Body of pancreas (tissue), 4 donors: ENCODE measurements around the gene OCRL. TPM values are rescaled to one million over a fixed set of nuclear protein-coding genes. Genes with fewer than 3 reads are reported as not detected.
"Not testable (repeated sequence)": the region's sequence is repeated elsewhere in the genome, so short reads cannot be mapped to it uniquely, and the experiment has no call there.

Source experiments
- ATAC-seq: fragments of 150-250 bp; one replicate; pipeline ENCODE4 v1.9.1; 2016
- DNase-seq, 4 donors: peaks; one replicate each; pipeline ENCODE4 v3.0.0-alpha.2; 2019
- H3K27ac ChIP-seq, 4 donors: fragments of 200-600 bp; sonication (generic); 1 replicate in 3 of 4; 2 replicates in 1 of 4; pipeline versions ENCODE4 v1.5.1 to v1.6.1; 2016 to 2019; ENCODE audit warnings: mild to moderate bottlenecking in 1 of 4, mixed read lengths in 1 of 4, moderate library complexity in 1 of 4
- H3K27me3 ChIP-seq, 2 donors: fragments of 200-600 bp; sonication (generic); one replicate each; pipeline ENCODE4 v1.6.0; 2016; ENCODE audit warnings: mild to moderate bottlenecking in 1 of 2
- H3K36me3 ChIP-seq, 2 donors: fragments of 200-600 bp; sonication (generic); replicated peaks in 1 of 2; 2 replicates each; pipeline ENCODE4 v1.5.1; 2016; ENCODE audit warnings: low read depth in 2 of 2; ENCODE audit not compliant: insufficient read depth in 1 of 2
- H3K4me1 ChIP-seq: fragments of 200-600 bp; sonication (generic); one replicate; pipeline ENCODE4 v1.6.0; 2016
- H3K4me3 ChIP-seq, 2 donors: fragments of 200-600 bp; sonication (generic); 1 replicate in 1 of 2; 2 replicates in 1 of 2; pipeline ENCODE4 v1.5.1; 2016 to 2019
- H3K9me3 ChIP-seq, 3 donors: fragments of 200-600 bp; sonication (generic); 1 replicate in 2 of 3; 2 replicates in 1 of 3; pipeline ENCODE4 v1.5.1; 2016
- POLR2A ChIP-seq, 3 donors: fragments of 450-650 bp; IDR thresholded peaks; one replicate each; pipeline ENCODE4 v1.6.1; 2016; ENCODE audit warnings: antibody characterized with exemption in 3 of 3, mild to moderate bottlenecking in 2 of 3
- WGBS, 2 donors: methylation state at CpG; one replicate each; pipeline ENCODE4 v1.1.5; 2017; 5-methylcytosine and 5-hydroxymethylcytosine counted together
- intact Hi-C: fragments of 100-400 bp; cut with DNase I; formaldehyde crosslinking; loops from one replicate; pipeline ENCODE4 v1.15.1; 2023
- total RNA-seq, 2 donors: library from RNA; depleted of rRNA; stranded (reverse); fragments of >200 nt; gene quantifications; one replicate each; pipeline ENCODE4 v1.1.0, GENCODE V29; 2016
- TF ChIP-seq, protein P1 (sequence below), 7 experiments: fragments of 450-650 bp in 4 of 7; fragments of 200-600 bp in 3 of 7; sonication (generic) in 3 of 7; IDR thresholded peaks; one replicate each; pipeline ENCODE4 v1.5.1; 2016 to 2019; ENCODE audit warnings: antibody characterized with exemption in 7 of 7

OCRL gene
- total RNA-seq, 2 donors from 2014 or later, result 7.3 to 9.1 TPM

DNA sequence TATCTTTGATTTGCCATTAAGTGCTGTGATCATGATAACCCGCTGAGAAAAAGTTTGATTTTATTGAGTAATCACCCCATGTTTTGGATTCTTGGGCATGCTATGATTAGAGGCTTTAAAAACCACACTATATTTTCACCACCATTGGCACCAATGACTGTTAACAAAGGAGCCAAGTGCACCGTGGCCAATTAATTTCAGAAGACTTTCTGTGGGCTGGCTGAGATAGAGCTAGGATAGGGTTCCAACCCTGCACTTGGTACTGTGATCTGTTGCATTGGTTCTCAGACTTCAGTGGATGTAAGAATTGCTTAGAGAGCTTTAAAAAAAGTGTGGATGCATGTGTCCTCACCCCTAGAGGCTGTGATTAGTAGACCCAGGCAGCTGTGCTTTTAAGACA is 32.4 kb downstream of the OCRL start:
- H3K4me1 ChIP-seq, result no peaks in the 10 kb centered on the region
- DNase-seq (no peak), ATAC-seq (no peak)
- 82 to 87% methylated on average over 2 of the region's 2 CpGs for WGBS, 2 donors
- peaks cover 0 to 7% of the 10 kb centered on the region in 2 donors for H3K36me3 ChIP-seq
- H3K4me3 ChIP-seq, result no peak overlapping the region
- no peaks in the 10 kb centered on the region for H3K9me3 ChIP-seq
- no peak for TF ChIP-seq POLR2A (IDR thresholded peaks at IDR 0.05)
- TF ChIP-seq, protein P1, sequence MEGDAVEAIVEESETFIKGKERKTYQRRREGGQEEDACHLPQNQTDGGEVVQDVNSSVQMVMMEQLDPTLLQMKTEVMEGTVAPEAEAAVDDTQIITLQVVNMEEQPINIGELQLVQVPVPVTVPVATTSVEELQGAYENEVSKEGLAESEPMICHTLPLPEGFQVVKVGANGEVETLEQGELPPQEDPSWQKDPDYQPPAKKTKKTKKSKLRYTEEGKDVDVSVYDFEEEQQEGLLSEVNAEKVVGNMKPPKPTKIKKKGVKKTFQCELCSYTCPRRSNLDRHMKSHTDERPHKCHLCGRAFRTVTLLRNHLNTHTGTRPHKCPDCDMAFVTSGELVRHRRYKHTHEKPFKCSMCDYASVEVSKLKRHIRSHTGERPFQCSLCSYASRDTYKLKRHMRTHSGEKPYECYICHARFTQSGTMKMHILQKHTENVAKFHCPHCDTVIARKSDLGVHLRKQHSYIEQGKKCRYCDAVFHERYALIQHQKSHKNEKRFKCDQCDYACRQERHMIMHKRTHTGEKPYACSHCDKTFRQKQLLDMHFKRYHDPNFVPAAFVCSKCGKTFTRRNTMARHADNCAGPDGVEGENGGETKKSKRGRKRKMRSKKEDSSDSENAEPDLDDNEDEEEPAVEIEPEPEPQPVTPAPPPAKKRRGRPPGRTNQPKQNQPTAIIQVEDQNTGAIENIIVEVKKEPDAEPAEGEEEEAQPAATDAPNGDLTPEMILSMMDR (IDR thresholded peaks at IDR 0.05), result no peak
- intact Hi-C loops, result no loop called here
- no peaks in the 10 kb centered on the region for H3K27me3 ChIP-seq
- H3K27ac ChIP-seq, result no peak overlapping the region

DNA sequence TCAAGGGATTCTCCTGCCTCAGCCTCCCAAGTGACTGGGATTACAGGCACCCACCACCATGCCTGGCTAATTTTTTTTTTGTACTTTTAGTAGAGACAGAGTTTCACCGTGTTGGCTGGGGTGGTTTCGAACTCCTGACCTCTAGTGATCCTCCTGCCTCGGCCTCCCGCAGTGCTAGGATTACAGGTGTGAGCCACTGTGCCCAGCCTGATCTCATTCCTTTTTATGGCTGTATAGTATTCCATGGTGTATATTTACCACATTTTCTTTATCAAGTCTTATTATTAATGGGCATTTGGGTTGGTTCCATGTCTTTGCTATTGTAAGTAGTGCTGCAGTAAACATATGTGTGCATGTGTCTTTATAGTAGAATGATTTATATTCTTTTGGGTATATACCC is 33.6 kb downstream of the OCRL start:
- intact Hi-C loops, DNase-seq, H3K4me3 ChIP-seq, H3K9me3 ChIP-seq, ATAC-seq, H3K27ac ChIP-seq, H3K4me1 ChIP-seq, H3K27me3 ChIP-seq, H3K36me3 ChIP-seq: not testable (repeated sequence)
- 91 to 100% methylated on average over 3 to 4 of the region's 4 CpGs for WGBS, 2 donors

DNA sequence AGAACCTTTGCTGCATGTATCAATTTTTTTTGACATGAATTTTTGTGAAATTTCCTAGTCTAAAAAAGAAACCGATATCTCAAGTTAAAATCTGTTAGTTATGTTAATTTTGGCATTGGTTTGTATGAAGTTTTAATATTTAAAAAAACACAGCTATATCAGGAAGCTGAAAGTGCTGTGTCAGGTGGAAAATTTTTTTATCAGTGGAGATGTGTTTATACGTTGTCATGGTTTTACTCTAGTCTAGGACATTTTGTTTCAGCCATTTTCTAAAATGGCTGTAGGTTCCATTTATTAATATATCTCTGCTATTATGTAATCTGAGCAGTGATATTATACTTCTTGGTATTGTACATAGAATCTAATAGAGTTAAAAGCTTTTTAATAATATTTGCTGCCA is 34.2 kb downstream of the OCRL start:
- Histone ChIP-seq H3K27ac (no peak overlapping the region), H3K9me3 (no peaks in the 10 kb centered on the region), H3K27me3 (no peaks in the 10 kb centered on the region), H3K36me3 (peaks cover 0 to 7% of the 10 kb centered on the region in 2 donors), H3K4me3 (no peak overlapping the region), H3K4me1 (no peaks in the 10 kb centered on the region)
- TF ChIP-seq POLR2A (IDR thresholded peaks at IDR 0.05), result no peak
- TF ChIP-seq, protein P1 (IDR thresholded peaks at IDR 0.05), result no peak
- WGBS, 2 donors, result 60 to 64% methylated on average over 2 of the region's 2 CpGs
- ATAC-seq, result no peak
- intact Hi-C loops, result no loop called here
- DNase-seq, result no peak

DNA sequence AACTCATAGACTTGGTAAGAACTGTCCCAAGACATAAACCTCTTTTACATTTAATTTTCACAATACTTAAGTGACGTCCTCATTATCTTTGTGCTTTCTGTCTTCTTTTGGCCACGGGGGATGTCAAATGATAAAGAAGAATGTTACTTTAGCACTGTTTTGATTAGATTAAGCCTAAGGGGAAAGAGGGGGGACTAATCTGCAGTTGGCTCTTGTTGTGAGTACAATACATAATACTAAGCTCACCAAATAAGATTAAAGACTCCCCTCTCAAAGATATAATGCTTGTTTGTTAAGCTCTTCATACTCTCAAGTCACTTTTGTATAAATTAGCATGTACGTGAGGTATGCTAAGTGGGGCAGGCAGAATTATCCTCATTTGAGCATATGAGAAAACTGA is 36.5 kb downstream of the OCRL start:
- Histone ChIP-seq H3K36me3 (peaks cover 0 to 4% of the 10 kb centered on the region in 2 donors), H3K27me3 (no peaks in the 10 kb centered on the region), H3K27ac (no peak overlapping the region), H3K9me3 (no peaks in the 10 kb centered on the region), H3K4me3 (no peak overlapping the region), H3K4me1 (no peaks in the 10 kb centered on the region)
- intact Hi-C loops, result no loop called here
- no peak for DNase-seq
- ATAC-seq, result no peak
- no peak for TF ChIP-seq POLR2A (IDR thresholded peaks at IDR 0.05)
- TF ChIP-seq, protein P1 (IDR thresholded peaks at IDR 0.05), result no peak
- 77 to 82% methylated on average over 3 of the region's 3 CpGs for WGBS, 2 donors

DNA sequence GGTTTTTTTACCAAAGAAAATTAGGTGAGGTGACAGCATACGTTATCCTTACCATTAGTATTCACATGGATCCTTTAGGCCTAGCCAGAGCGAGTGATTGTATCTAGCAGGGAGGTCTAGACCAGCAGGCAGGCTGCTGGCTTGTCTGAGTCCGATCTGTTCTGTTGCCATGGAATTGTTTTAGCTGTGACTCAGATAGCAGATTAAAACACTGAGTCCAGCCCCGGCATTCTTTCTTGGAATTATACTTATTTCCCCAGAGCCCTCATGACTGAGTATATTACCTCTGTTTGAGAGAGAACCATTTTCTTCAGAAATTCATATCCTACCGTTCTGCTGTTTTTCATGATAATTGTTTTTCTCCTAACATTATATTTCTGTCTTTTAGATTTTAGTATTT is 37.4 kb downstream of the OCRL start:
- WGBS, 2 donors, result 74 to 89% methylated on average over 4 to 5 of the region's 5 CpGs
- H3K9me3 ChIP-seq, result no peaks in the 10 kb centered on the region
- no peaks in the 10 kb centered on the region for H3K4me1 ChIP-seq
- intact Hi-C loops, result no loop called here
- H3K27ac ChIP-seq, result no peak overlapping the region
- H3K27me3 ChIP-seq, result no peaks in the 10 kb centered on the region
- H3K36me3 ChIP-seq, result peaks cover 0 to 4% of the 10 kb centered on the region in 2 donors
- ATAC-seq, result no peak
- no peak overlapping the region for H3K4me3 ChIP-seq
- peak in 1 of 4 donors; percentile 4 for DNase-seq
- TF ChIP-seq, protein P1 (IDR thresholded peaks at IDR 0.05), result no peak
- no peak for TF ChIP-seq POLR2A (IDR thresholded peaks at IDR 0.05)
